ENCODE measurements around the gene APOC1.
"Not testable (repeated sequence)": the region's sequence is repeated elsewhere in the genome, so short reads cannot be mapped to it uniquely, and the experiment has no call there.

APOC1 gene

GRCh38 chr19:44913512-44914432, 636 bp upstream of the APOC1 start:
- DNase-seq, result not testable (repeated sequence)

- DNase-seq, result no peak
Observed at GRCh38 chr19:44924243-44924725, 9.9 kb downstream of the APOC1 start.

GRCh38 chr19:44925114-44925891, 10.9 kb downstream of the APOC1 start:
- DNase-seq, result peak; percentile 53

GRCh38 chr19:44926245-44927077, 12.1 kb downstream of the APOC1 start:
- DNase-seq, result not testable (repeated sequence)

- DNase-seq, result peak; percentile 17
Observed at GRCh38 chr19:44927746-44928145, 13.3 kb downstream of the APOC1 start.

- no peak for DNase-seq
Observed at GRCh38 chr19:44930088-44930487, 15.7 kb downstream of the APOC1 start.

GRCh38 chr19:44931541-44931940, 17.1 kb downstream of the APOC1 start:
- DNase-seq, result no peak

- DNase-seq, result no peak
Observed at GRCh38 chr19:44939668-44940067, 25.3 kb downstream of the APOC1 start.

GRCh38 chr19:44942067-44942571, 27.7 kb downstream of the APOC1 start, which contains the start of gene APOC4:
APOC4 (plus strand) TSS chr19:44942237; CDS start chr19:44942278, 41 bp downstream.
- no peak for DNase-seq

GRCh38 chr19:44943801-44944249, 29.4 kb downstream of the APOC1 start:
- no peak for DNase-seq

GRCh38 chr19:44947041-44947581, 32.7 kb downstream of the APOC1 start:
- DNase-seq, result no peak

- DNase-seq, result no peak
Observed at GRCh38 chr19:44948237-44948636, 33.8 kb downstream of the APOC1 start.

GRCh38 chr19:44948763-44949374, 34.5 kb downstream of the APOC1 start:
- peak; percentile 22 for DNase-seq

- no peak for DNase-seq
Observed at GRCh38 chr19:44949550-44949949, 35.1 kb downstream of the APOC1 start.

- DNase-seq, result peak; percentile 39
Observed at GRCh38 chr19:44951179-44952159, 37.1 kb downstream of the APOC1 start.

- DNase-seq, result no peak
Observed at GRCh38 chr19:44954278-44954648, 39.9 kb downstream of the APOC1 start.

- DNase-seq, result peak; percentile 95
Observed at GRCh38 chr19:44954649-44955504, 40.5 kb downstream of the APOC1 start, which contains the start of gene CLPTM1. CLPTM1 (plus strand) TSS chr19:44955380; CDS start chr19:44955396, 16 bp downstream.

- no peak for DNase-seq
Observed at GRCh38 chr19:44955505-44956439, 41.4 kb downstream of the APOC1 start.
